ENCODE results near the gene PROK2.

PROK2 gene

DNA sequence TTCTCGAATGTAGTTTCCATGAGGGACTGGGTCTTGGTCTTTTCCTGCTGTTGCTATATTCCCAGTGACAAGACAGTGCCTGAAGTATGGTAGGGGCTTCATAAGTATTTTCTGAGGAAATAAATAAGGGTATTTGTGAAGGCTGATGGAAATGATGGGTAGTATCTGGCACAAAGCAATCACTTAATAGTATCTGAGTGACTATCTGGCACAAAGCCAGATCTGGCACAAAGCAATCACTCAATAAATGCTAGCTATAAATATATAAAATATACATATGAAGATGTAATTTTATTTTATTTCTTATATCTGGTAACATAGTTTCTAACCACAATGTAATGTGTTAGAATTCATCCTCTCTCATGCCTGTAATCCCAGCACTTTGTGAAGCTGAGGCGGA lies 20.7 kb upstream of the PROK2 start:
- DNase-seq (ENCODE audit: low read depth) = no peak
- TF ChIP-seq, protein P1, sequence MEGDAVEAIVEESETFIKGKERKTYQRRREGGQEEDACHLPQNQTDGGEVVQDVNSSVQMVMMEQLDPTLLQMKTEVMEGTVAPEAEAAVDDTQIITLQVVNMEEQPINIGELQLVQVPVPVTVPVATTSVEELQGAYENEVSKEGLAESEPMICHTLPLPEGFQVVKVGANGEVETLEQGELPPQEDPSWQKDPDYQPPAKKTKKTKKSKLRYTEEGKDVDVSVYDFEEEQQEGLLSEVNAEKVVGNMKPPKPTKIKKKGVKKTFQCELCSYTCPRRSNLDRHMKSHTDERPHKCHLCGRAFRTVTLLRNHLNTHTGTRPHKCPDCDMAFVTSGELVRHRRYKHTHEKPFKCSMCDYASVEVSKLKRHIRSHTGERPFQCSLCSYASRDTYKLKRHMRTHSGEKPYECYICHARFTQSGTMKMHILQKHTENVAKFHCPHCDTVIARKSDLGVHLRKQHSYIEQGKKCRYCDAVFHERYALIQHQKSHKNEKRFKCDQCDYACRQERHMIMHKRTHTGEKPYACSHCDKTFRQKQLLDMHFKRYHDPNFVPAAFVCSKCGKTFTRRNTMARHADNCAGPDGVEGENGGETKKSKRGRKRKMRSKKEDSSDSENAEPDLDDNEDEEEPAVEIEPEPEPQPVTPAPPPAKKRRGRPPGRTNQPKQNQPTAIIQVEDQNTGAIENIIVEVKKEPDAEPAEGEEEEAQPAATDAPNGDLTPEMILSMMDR (IDR thresholded peaks at IDR 0.05; ENCODE audit: control insufficient read depth, extremely low read depth, insufficient read depth) = no peak
- H3K4me3 ChIP-seq (ENCODE audit: low read depth, low read length) = no peak overlapping the region

DNA sequence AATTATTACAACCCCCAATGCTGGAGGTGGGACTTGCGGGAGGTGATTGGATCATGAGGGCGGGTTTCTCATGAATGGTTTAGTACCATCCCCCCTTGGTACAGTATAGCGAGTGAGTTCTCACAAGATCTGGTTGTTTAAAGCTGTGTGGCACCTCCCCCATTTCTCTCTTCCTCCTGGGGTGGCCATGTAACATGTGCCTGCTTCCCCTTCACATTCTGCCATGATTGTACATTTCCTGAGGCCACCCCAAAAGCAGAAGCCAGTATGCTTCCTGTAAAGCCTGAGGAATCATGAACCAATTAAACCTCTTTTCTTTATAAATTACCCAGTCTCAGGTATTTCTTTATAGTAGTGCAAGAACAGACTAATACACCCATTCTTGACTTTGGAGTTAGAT lies 20.3 kb upstream of the PROK2 start:
- H3K4me3 ChIP-seq (ENCODE audit: low read depth, low read length) = no peak overlapping the region
- no peak for DNase-seq (ENCODE audit: low read depth)
- TF ChIP-seq, protein P1 (IDR thresholded peaks at IDR 0.05; ENCODE audit: control insufficient read depth, extremely low read depth, insufficient read depth) = no peak

DNA sequence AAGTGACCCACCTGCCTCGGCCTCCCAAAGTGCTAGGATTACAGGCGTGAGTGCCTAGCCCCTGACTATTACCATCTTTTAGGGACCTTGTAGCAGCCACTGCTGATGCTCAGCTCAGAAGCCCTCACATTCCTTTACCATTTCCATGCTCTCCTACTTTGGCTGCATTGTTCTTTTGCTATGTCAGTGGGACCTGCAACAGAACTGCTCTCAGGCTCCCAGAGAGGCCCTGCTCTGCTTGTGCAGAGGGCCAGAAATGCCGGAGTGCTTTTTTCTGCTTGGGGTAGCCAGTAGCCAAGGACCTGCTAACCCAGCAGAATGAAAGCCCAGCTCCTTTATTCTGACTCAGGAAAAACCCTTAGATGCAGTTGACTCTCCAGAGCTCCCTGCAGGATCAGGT lies 18.3 kb upstream of the PROK2 start:
- TF ChIP-seq, protein P1 (IDR thresholded peaks at IDR 0.05; ENCODE audit: control insufficient read depth, extremely low read depth, insufficient read depth) = no peak
- no peak for DNase-seq (ENCODE audit: low read depth)

DNA sequence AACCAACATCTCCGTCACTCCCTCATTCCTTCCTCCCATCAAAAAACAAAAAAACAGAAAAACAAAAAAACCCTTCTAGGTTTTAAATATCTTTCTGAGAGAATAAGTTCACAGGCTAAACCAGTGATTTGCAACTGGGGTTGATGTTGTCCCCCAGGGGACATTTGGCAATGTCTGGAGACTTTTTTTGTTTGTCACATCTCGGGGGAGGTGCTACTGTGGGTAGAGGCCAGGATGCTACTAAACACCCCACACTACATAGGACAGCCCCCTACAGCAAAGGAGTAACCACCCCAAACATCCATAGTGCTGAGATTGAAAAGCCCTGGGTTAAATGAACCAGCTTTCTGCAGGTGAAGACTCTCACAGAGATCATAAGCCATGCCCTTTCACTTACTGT lies 17.0 kb upstream of the PROK2 start:
- DNase-seq (ENCODE audit: low read depth) = no peak
- TF ChIP-seq, protein P1 (IDR thresholded peaks at IDR 0.05; ENCODE audit: control insufficient read depth, extremely low read depth, insufficient read depth) = no peak
- no peak overlapping the region for H3K4me3 ChIP-seq (ENCODE audit: low read depth, low read length)

More for the DNA sequence above, 18.3 kb upstream of the PROK2 start:
- H3K4me3 ChIP-seq (ENCODE audit: low read depth, low read length) = no peak overlapping the region

DNA sequence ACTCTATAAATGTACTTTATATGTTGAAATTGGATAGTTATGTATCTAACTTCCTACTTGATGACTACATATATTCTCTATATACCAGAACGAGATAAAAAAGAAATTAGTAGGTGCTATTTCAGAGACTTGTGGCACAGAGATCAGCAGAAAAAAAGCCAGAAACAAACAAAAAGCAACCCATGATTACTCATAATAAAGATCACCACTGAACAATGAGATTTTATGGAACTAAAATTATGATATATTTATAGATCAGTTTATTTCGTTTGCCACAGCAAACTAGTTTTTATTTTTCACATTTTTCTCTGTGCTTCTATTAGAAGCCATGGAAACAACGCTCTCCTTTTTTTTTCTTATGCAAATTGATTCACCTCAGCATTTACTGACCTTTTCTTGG lies 15.1 kb upstream of the PROK2 start:
- no peak overlapping the region for H3K4me3 ChIP-seq (ENCODE audit: low read depth, low read length)
- no peak for DNase-seq (ENCODE audit: low read depth)
- TF ChIP-seq, protein P1 (IDR thresholded peaks at IDR 0.05; ENCODE audit: control insufficient read depth, extremely low read depth, insufficient read depth) = no peak

DNA sequence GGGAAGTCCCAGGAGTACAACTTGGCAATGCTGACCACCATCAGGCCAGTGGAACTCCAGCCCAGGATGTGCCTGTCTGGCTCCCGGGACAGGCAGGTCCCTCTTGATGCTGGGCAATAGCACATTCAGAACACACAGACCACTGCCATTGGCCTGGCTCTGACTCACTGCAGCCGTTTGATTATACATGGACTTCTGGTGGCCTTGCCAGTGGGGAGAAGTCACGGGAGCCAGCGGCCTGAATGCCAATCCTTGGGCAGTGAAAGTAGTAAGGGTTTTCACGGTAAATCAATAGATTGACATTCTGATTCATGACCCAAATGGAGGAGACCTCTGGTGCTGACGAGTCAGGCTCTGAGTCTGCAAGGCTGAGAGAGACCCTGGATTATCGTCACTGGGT lies 12.5 kb upstream of the PROK2 start:
- H3K4me3 ChIP-seq (ENCODE audit: low read depth, low read length) = no peak overlapping the region
- DNase-seq (ENCODE audit: low read depth) = no peak
- TF ChIP-seq, protein P1 (IDR thresholded peaks at IDR 0.05; ENCODE audit: control insufficient read depth, extremely low read depth, insufficient read depth) = no peak

DNA sequence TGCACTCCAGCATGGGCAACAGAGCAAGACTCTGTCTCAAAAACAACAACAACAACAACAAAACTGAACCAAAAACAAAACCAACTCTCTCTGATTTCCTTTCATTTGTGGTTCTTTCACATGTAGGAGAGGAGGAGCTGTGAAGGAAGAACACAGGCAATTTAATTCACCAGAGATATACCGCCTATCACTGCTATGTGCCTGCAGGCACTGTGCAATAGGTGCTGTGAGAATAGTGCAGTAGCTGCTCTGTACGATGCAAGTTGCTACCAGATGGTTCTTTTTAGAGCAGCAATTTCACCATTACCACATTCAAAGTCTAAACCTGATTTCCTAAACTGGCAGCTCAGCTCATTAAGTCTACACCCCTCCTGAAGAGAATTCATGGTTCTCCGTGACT lies 11.3 kb upstream of the PROK2 start:
- no peak overlapping the region for H3K4me3 ChIP-seq (ENCODE audit: low read depth, low read length)
- TF ChIP-seq, protein P1 (IDR thresholded peaks at IDR 0.05; ENCODE audit: control insufficient read depth, extremely low read depth, insufficient read depth) = no peak
- DNase-seq (ENCODE audit: low read depth) = no peak

Measured in LNCaP clone FGC (cell line).